Measurements from ENCODE around the gene ZNF423. TPM values are rescaled to one million over a fixed set of nuclear protein-coding genes. Genes with fewer than 3 reads are reported as not detected.

ZNF423 gene
- total RNA-seq, 1 donor from 2014 or later, result 0.05 TPM

DNA sequence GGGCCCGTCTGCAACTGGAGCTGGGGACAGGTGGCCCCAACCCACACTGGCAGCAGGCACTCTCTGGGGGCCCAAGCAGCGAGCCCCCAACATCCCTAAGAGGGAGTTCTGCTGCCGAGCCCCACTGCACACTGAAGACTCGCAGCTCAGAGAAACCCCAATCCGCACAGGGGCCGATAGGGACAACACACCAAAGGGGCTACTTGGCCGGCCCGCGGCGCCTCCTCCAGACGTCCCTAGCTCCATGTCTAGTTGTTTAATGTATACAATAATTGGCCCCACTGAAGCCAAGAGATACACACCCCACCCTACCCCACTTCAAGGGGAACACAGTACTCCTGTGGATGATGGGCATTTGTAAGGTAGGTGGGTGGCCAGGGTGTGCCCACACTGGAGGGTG lies 62.7 kb downstream of the ZNF423 start:
- intact Hi-C loops (cut with micrococcal nuclease), result no loop called here

DNA sequence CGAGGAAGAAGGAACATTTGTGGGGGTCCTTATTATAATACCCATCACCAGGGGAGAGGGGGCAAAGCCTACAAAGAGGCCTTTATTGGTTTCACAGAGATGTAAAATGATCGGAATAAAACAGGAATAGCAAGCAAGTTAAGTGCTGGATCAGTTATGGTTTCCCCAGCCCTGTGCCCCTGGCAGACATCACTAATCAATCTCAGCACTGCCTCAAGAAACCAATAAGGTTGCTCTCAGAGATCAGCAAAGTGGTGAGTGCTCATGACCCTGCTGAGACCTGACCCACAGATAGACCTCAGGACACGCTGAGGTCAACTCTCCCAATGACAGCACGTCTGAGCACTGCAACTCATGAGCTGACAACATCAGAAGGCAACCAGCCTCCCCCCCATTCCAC lies 66.3 kb downstream of the ZNF423 start:
- intact Hi-C loops (cut with micrococcal nuclease), result no loop called here

DNA sequence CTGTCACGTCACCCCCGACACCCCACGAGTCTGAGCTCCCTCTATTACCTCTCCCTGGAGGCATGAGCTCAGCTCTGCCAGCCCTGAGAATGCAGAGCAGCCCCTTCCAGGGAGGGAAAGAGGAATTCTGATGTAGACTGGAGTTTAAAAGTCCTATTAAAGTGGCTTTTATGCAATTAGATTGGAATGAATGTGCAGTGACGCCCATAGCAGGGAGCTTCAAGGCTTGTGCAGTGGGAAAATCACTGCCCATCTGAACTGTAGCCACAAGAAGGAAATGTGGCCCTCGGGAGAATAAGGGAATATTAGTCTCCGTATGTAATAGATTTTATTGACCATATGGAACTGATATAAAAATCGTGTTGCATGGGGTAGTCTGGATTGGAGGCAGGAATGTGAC lies 66.9 kb downstream of the ZNF423 start:
- intact Hi-C loops (cut with micrococcal nuclease), result no loop called here

DNA sequence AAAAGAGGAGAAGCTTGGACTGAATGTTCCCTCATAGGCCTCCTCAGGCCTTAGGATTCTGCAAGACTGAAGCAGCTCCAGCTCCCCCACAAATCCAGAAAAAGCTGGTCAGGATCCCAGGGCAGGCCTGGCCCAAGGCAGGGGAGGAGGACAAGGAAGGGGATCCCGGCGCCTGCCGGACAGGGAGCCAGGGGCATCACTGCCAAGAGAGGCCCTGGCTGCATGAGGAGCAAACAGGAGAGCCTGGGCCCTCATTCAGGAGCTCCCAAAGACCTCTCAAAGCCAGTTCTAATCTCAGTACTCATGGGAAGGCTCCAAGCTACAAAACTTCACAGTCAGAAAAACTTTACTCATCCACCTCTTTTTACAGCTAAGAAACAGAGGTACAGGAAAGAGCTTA lies 67.3 kb downstream of the ZNF423 start:
- intact Hi-C loops (cut with micrococcal nuclease), result no loop called here

DNA sequence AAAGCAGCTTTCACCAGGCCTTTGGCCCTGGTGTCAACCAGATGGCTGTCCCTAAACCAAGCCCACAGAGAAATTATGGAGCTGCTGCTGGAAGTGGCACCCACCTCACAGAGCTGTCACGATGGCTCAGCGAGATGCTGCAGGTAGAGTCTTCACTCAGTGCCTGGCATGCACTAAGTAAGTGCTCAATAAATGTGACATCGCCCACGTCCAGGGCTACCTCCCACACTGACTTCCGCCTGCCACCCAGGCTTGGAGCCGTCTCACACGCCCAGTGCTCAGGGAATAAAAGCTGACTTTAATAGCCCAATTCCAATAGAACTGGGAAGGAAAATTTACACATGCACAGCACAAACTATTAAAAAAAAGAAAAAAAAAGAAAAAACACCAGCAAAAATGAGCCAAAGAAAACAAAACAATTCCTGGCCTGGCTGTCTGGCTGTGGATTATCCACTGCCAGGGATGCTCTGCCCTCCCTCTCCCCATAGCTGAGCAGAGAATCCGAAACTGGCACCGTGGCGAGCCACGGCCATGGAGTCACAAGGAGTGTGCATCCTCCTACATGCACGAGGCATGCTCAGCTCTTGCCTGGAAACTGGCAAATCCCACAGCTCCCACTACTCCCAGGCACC lies 68.9 kb downstream of the ZNF423 start:
- intact Hi-C loops (cut with micrococcal nuclease), result no loop called here

DNA sequence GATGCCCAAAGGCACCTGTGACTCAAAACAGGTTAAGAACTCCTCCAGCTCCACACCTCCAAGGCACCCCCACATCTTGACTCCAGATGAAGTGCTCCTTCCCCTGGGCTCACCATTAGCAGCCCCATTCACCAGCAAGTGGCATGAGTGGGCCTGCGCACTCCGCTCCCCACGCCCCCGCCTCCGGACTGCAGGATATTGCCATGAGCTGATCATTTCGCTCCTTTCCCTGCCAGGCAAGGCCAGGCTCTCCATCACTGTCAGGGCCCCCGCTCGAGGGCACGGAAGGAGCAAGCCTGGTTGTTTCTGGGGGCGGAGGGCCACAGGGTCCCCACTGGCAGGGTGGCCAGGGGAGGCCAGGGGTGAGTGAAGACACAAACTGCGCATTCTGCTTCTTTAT lies 69.9 kb downstream of the ZNF423 start:
- intact Hi-C loops (cut with micrococcal nuclease), result no loop called here

DNA sequence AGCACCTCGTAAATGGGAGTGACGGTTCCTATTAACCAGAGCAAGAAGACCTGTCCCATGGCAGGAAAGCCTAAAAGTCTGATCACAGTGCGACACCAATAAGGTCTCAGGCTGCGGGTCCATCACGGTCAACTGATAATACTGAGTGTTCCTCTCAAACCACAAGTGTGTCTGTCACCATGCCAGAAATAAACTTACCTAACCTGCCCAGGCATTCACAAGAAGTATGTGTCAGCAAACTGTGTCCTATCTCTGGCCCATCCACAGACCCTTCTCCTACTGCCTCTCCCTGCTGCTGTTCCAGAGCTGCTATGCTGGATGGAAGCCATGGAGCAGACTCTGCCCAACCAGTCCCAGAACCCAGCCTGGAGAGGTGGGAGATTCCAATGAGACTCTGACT lies 73.5 kb downstream of the ZNF423 start:
- intact Hi-C loops (cut with micrococcal nuclease), result no loop called here

DNA sequence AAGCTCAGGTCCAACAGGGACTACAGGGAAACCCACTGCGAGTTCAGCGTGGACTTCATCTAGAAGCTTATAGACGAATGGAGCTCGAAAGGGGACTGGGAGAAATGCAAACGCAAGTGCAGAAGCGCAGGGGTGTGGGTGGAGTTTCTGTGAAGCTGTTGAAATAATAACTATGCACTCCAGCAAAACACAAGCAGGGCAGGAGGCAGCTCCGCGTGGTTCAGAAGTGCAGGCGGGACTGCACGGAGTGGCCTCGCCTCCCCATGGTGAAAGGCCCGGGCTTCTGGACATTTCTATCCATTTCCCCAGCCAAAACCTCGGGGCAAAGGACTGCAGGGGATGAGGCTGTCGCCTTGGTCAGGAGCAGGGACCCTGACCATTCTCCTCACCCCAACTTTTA lies 74.5 kb downstream of the ZNF423 start:
- intact Hi-C loops (cut with micrococcal nuclease), result no loop called here

DNA sequence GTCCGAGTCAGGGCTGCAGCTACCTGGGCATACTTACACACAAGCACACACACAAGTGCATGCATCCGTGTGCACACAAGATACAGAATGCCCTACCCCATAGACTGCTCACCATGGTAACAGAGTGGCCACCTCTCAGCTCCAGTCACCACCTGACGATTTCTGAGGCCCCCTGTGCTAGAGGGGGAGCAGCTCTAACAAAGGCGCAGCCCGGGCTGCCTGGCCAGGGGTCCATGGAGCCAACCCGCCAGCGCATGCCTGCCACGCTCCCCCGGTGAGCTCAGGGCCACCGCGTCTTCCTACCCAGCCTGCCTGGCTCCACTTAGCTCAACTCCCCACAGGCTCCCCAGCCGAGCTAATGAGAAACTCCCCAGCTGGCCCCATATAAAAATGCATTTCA lies 75.5 kb downstream of the ZNF423 start:
- intact Hi-C loops (cut with micrococcal nuclease), result no loop called here

DNA sequence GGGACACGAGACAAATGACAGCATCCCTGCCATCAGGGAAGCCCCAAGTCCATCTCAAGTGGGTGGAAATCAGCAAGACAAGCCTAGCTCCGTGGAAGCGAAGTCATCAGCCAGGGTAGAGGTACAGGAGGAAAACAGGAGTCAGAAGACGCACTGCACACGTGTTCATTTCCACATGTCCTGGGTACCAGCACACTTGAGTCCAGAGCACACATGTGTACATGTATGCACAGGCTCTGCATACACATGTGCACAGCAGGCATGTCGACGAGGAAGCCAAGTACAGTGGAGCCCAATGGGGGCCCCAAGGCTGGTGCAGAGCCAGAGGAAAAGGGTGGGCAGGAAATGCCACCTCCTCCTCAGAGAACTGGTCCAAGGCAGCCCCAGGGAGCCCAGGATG lies 75.9 kb downstream of the ZNF423 start:
- intact Hi-C loops (cut with micrococcal nuclease), result no loop called here

DNA sequence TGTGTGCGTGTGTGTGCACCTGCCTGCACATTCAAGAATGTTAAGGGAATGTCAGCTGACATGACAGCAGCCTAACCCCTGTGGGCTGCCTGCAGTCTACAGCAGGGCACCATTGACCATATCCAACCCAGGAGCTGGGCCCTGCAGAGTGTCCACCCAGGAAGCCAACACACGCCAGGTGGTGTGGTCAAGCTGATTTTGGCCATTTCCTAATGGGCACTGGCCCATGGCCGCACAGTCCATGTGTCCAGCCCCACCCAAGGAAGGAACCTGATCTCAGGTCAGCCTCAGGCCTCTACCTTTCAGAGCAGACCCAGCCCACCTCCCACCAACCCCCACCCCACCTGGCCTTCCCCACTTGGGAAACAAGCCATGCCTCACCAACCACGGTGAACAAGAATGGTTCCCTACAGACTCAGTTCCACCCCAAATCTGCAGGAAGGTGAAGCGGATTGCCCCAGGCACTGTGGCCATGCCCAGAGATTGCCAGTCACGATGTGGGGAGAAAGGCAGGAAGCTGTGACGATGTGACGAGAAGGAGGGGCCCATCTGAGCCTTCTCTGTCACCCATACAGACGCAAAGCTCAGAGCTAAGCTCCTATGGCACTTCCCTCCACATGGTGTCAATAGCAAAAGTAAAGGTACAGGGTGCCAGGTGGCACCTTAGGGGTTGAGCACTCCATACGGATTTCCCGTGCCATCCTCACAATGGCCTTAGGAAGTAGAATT lies 77.5 kb downstream of the ZNF423 start:
- intact Hi-C loops (cut with micrococcal nuclease), result no loop called here

DNA sequence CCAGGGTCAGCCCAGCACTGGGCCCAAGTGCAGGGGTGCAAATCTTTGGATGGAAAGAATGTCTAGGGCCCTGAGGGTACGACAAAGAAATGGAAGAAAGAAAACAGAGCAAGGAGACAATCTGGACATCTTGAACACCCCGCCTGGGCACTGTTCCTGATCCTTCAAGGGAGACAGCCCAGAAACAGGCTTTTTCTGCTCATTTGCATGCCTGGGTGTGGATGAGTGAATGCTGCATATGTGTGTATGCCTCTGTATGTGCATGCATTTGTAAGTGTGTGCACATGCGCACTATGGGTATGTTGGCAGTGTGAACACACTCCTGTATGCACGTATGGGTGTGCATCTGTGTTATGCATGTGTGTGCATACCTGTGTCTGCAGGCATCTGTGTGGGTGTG lies 79.2 kb downstream of the ZNF423 start:
- intact Hi-C loops (cut with micrococcal nuclease), result no loop called here

DNA sequence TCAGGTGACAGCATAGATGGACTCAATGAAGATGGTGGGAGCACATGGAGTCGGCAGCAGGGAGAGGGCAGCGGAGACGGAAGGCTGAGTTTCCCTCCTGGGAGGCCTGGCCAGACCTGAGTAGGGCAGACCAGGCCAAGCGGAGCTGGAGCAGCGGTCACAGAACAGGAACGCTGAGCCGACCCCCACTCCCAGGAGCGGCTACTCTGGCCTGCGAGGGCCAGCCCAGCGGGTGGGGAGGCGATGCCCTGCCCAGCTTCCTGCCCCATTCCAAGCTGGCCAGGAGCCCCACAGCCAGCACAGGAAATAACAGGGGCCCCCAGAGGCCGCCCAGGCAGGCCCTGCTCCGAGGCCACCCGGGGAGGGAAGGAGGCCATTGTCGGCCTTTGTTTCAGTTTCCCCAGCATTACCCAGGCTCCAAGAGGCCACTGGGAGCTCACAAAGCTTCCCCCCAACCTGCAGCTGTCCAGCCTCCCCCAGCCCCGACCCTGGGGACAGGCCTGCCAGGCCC lies 79.8 kb downstream of the ZNF423 start:
- intact Hi-C loops (cut with micrococcal nuclease), result no loop called here

DNA sequence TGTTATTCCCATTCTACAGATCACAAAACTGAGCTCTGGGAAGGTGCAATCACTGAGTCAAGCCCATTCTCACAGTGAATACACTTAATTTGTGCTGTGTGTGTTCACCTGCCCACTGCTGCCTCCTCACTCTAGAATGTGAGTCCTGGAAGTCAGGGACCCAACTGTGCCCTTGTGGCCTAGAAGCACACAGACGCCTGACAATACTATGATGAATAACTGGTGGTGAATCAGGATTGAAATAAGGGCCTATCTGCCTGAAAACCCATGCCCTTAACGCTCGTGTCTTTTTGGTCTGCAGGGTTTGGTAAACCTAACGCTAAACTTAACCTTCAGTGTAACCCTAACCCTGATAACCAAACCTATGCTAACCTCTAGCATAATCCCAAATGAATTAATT lies 80.3 kb downstream of the ZNF423 start:
- intact Hi-C loops (cut with micrococcal nuclease), result no loop called here

DNA sequence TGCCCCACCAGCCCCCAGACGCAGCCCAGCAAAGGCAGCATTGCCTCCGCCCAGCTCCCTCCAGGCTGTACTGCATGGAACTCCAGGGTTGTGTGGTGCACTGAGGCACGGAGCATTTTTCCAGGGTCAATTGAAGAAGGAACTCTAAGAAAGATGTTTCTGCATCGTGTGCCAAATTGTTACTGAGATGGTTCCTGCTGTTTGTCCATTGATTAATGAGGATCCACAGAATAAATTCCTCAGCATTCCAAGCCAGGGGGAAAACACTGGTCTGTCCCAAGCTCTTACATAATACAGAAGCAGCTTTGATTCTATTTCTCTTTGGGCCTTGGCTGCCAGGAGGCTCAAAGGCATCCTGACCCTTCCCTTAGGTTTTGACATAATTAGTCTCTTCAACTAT lies 80.9 kb downstream of the ZNF423 start:
- intact Hi-C loops (cut with micrococcal nuclease), result no loop called here

DNA sequence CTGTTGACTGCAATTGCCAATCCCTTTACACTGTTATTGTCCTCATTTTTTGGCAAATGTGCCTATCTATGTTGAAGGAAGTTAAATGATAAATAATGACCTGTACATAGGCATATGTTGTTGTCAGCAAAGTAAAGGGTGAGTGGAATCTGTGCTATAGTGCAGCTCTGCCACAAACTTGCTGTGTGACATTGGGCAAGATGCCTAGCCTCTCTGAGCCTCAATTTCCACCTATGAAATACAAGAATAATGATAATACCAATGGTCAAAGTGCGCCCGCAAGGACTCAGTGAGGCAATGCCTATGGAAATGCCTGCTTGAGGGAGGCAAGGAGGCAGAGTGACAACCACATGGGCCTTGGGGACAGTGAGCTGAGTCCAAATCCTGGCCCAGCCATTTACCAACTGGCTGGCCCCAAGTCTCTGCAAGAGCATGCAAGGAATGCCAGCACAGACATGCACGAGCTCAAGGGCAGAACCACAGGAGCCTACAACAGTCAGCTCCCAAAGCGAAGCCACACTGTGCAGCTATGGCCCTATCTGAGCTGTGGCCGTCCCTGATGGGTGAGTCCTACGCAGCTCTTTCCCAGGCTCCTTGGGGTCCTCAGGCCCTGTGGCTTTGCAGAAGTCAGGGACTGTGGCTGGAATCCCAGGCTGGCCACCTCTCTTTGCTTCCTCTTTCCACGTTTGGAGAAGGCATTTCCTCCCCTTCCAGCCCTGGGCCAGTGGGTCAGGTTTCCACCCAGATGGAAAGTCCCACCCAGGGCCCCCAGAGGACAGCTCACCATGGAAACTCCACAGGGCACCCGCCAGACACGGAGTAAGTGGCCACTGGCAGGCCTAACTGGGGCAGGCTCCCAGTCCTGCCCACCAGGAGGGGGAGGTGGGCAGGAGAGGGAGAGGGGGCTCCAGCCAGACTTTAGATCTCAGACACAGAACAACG lies 82.1 kb downstream of the ZNF423 start:
- intact Hi-C loops (cut with micrococcal nuclease), result no loop called here

DNA sequence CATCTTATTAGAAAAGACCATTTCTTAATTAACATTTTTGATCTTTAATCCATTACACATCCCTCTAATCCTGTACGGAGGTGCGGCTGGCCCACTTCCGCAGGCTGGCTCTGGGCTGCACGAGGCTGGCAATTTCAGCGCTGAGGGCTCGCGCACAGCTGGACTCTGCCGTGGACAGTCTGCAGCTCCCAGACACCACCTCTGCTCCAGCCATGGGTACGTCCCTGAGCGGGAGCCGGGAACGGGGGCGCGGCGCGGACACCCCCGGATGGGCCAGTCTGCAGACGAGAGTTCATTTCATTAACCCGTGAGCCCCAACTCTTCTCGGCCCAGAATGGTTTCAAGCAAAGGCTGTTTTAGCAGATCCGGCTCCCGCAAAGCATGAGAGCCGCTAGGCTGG lies 87.9 kb downstream of the ZNF423 start:
- intact Hi-C loops (cut with micrococcal nuclease), result no loop called here

DNA sequence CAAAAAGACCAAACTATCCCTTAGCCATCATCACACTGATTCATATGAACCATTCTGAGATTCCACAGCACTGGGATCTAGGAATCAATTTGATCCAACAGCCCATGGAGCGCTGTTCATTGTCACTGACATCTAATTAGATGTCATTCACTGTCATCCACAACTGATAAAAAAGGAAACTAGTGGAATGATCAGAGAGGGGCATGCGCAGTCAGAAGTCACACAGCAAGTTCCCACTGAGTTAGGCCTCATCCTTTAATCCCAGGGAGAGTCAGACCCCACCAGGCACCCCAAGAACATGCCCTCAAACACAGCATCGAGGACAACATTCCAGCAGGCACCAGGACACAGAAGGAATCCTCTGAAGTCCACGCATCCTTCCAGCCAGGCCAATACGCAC lies 88.5 kb downstream of the ZNF423 start:
- intact Hi-C loops (cut with micrococcal nuclease), result no loop called here

DNA sequence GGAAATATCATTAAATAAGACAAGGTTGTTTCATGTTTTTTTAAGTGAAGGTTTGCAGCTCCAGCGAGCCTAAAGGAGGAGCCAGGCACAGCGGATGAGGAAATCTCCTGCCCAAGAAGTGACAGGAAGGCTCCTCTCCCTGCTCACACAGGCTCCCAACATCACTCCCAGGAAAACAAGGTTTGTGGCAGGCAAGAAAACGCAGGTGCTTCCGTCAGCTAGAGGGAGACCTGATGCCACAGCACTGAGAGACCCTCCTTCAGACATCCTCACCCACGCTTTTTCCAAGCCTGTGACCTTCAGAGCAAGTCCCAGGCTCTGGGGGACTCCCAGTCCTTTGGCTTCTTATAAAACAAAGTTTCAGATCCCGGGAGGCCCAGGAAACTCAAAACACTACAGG lies 89.7 kb downstream of the ZNF423 start:
- intact Hi-C loops (cut with micrococcal nuclease), result no loop called here

DNA sequence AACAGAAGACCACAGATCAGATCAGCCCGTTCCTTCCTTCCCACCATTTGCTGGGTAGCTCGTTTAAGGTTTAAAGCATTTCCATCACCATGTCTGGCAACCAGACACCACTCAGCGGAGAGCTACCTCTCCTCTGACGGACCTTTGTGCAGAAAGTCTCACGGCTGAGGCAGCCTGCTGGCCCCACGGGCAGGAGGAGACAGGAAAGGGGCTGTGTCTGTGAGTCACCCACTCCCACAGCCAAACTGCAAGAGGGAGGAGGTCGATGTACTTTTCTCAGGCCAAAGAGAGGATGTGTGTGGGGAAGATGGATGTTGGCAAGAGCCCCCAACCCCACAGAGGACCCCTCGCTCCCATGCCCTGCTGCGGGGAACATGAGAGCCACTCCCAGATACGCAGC lies 92.1 kb downstream of the ZNF423 start:
- intact Hi-C loops (cut with micrococcal nuclease), result no loop called here

DNA sequence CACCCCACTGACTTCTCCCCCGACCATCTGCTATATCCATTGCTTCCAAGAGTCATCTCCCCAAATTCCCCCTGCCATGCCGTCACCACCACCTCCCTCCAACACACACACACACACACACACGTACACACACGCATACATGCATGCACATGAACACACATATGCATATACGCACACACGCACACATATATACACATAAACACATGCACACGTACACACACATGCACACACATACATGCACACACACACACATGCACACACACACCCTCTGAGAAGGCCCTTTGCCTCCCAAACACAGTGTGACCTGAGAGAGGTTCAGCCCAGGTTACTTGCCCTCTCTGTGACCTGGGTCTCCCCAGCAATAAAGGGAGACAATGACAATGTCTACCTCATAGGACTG lies 95.1 kb downstream of the ZNF423 start:
- intact Hi-C loops (cut with micrococcal nuclease), result no loop called here

DNA sequence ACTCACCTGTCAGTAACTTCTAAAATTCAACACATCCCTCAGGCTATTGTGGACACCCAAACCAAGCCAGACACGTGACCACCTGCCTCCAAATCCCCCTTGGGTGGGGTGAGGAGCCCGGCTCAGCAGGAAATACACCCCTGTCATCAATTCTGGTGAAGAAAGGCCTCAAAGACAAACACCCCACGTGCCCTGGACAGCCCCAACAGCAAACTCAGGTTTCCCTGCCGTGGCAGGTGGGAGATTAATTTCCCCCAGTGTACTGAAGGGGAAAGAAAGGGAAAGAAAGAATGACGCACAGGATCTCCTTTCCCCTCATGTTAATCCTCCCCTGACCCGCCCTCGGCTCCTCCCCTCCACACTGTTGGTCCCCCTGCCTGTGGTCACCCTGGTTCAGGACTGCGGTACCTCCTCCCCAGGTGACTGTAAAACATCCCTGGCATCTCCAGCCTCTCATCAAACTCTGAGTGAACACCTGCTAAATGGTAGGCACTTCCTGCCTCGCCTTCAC lies 98.3 kb downstream of the ZNF423 start:
- intact Hi-C loops (cut with micrococcal nuclease), result no loop called here

Data from T-helper 2 cell treated with Interferon-gamma antibody and Interleukin-4, amounts not matched to agents 100 ng/mL and 5 ng/mL, for 36 hours (primary cell).